PC-9 (cell line): ENCODE results near the gene PPM1B. TPM values are rescaled to one million over a fixed set of nuclear protein-coding genes. Genes with fewer than 3 reads are reported as not detected.

Source experiments
- BruUV-seq: library from RNA; stranded (reverse); fragments of 400-500 nt; replicated peaks from 2 replicates; lab custom pipeline; 2021; lab: Mats Ljungman, UMichigan
- CTCF ChIA-PET: fragments of 300-600 bp; sonication (Branson Sonifier 250); formaldehyde crosslinking; loops from one replicate; lab custom pipeline; 2022; ENCODE audit warnings: antibody characterized with exemption; lab: Charles Lee
- POLR2A ChIA-PET: fragments of 300-600 bp; sonication (Branson Sonifier 250); formaldehyde crosslinking; loops from one replicate; lab custom pipeline; 2022; ENCODE audit warnings: antibody characterized with exemption; ENCODE audit not compliant: unreplicated experiment; lab: Charles Lee
- DNase-seq, 2 experiments: peaks; one replicate each; pipeline versions ENCODE4 v3.0.0 to v3.0.0-alpha.2; 2015 to 2022; ENCODE audit warnings: mixed read lengths in 1 of 2
- H2AFZ ChIP-seq: fragments of 200-600 bp; sonication (generic); 2 replicates; pipeline ENCODE4 v1.8.1; 2017; ENCODE audit warnings: antibody characterized with exemption
- H3F3A ChIP-seq: fragments of 200-600 bp; sonication (generic); 2 replicates; pipeline ENCODE4 v1.8.1; 2017; ENCODE audit warnings: antibody characterized with exemption, mild to moderate bottlenecking, low read depth; ENCODE audit not compliant: insufficient read depth
- H3K27ac ChIP-seq: fragments of 200-600 bp; sonication (generic); 2 replicates; pipeline ENCODE4 v1.6.1; 2016; ENCODE audit warnings: mixed run types
- H3K27me3 ChIP-seq: fragments of 200-600 bp; sonication (generic); 2 replicates; pipeline ENCODE4 v1.6.1; 2016; ENCODE audit warnings: low read depth, mixed run types; ENCODE audit not compliant: insufficient read depth
- H3K36me3 ChIP-seq: fragments of 200-600 bp; sonication (generic); 2 replicates; pipeline ENCODE4 v1.6.1; 2016; ENCODE audit warnings: low read depth, mixed run types
- H3K4me1 ChIP-seq: fragments of 200-600 bp; sonication (generic); replicated peaks from 2 replicates; pipeline ENCODE4 v1.6.1; 2016; ENCODE audit warnings: mixed run types; ENCODE audit not compliant: insufficient read depth
- H3K4me2 ChIP-seq: fragments of 200-600 bp; sonication (generic); 2 replicates; pipeline ENCODE4 v1.6.1; 2017; ENCODE audit warnings: mixed run types
- H3K4me3 ChIP-seq: fragments of 200-600 bp; sonication (generic); 2 replicates; pipeline ENCODE4 v1.6.1; 2016; ENCODE audit warnings: mixed run types
- H3K79me2 ChIP-seq: fragments of 200-600 bp; sonication (generic); 2 replicates; pipeline ENCODE4 v1.6.1; 2017; ENCODE audit warnings: low read depth, mixed run types
- H3K9me2 ChIP-seq: fragments of 200-600 bp; sonication (generic); 2 replicates; pipeline ENCODE4 v1.8.1; 2017; ENCODE audit warnings: mild to moderate bottlenecking; ENCODE audit not compliant: insufficient read depth
- H3K9me3 ChIP-seq: fragments of 200-600 bp; sonication (generic); 2 replicates; pipeline ENCODE4 v1.8.1; 2016; ENCODE audit warnings: low read depth; ENCODE audit not compliant: insufficient read depth
- H4K20me1 ChIP-seq: fragments of 200-600 bp; sonication (generic); 2 replicates; pipeline ENCODE4 v1.8.1; 2017; ENCODE audit not compliant: insufficient read depth
- CTCF ChIP-seq: fragments of 200-600 bp; sonication (generic); conservative IDR thresholded peaks from 2 replicates; pipeline ENCODE4 v1.6.1; 2017; ENCODE audit warnings: mixed run types, antibody characterized with exemption, mild to moderate bottlenecking, moderate library complexity
- EZH2 ChIP-seq: fragments of 200-600 bp; sonication (generic); IDR thresholded peaks from 2 replicates; pipeline ENCODE4 v1.8.0; 2017; ENCODE audit warnings: antibody characterized with exemption, low read depth
- intact Hi-C: fragments of 100-400 bp; cut with micrococcal nuclease; formaldehyde crosslinking; loops from one replicate; pipeline ENCODE4 v1.10.0; 2022; ENCODE audit not compliant: unreplicated experiment
- total RNA-seq: library from RNA; stranded (reverse); gene quantifications from 2 replicates; pipeline ENCODE4 v1.2.3, GENCODE V29; 2021

Gene PPM1B
- total RNA-seq, 1 experiment from 2014 or later = 45.0 TPM

DNA sequence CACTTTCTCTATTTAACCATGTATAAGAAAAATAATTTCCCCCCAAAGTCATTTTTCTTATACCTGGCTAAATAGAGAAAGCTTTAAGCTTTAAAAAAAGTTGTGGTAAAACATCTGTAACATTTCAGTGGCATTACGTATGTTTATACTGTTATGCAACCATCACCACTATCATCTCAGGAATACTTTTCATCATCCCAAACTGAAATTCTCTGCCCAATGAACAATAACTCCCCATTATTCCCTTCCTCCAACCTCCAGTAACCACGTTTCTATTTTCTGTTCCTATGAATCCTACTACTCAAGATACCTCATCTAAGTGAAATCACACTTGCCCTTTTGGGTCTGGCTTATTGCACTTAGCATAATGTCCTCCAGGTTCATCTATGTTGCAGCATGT, 104.9 kb downstream of the PPM1B start:
- no peak overlapping the region for H3K27ac ChIP-seq
- no peak overlapping the region for H3K4me3 ChIP-seq
- H3K4me1 ChIP-seq = peaks cover 1% of the 10 kb centered on the region
- CTCF ChIA-PET = no interaction called here
- no peak overlapping the region for H3K4me2 ChIP-seq
- H3K36me3 ChIP-seq = no peaks in the 10 kb centered on the region
- POLR2A ChIA-PET = no interaction called here
- no peak for DNase-seq
- no peaks in the 10 kb centered on the region for H3F3A ChIP-seq
- H3K9me3 ChIP-seq = no peaks in the 10 kb centered on the region
- H2AFZ ChIP-seq = no peak overlapping the region
- BruUV-seq = no TSS peak
- H4K20me1 ChIP-seq = no peaks in the 10 kb centered on the region
- TF ChIP-seq CTCF (no peak), EZH2 (no peak)
- no peaks in the 10 kb centered on the region for H3K9me2 ChIP-seq
- intact Hi-C loops = no loop called here
- no peaks in the 10 kb centered on the region for H3K79me2 ChIP-seq
- no peaks in the 10 kb centered on the region for H3K27me3 ChIP-seq

- Histone ChIP-seq H2AFZ (no peak overlapping the region), H3K4me2 (no peak overlapping the region), H3K9me3 (no peaks in the 10 kb centered on the region), H3K36me3 (no peaks in the 10 kb centered on the region), H3F3A (no peaks in the 10 kb centered on the region), H3K27me3 (no peaks in the 10 kb centered on the region), H3K4me1 (no peaks in the 10 kb centered on the region), H3K79me2 (no peaks in the 10 kb centered on the region), H3K27ac (no peak overlapping the region), H4K20me1 (no peaks in the 10 kb centered on the region), H3K9me2 (no peaks in the 10 kb centered on the region), H3K4me3 (no peak overlapping the region)
- BruUV-seq = no TSS peak
- TF ChIP-seq EZH2 (no peak), CTCF (no peak)
- no peak for DNase-seq
- POLR2A ChIA-PET = no interaction called here
- intact Hi-C loops = no loop called here
- CTCF ChIA-PET = no interaction called here
Observed at GRCh38 chr2:44275927-44276303, 107.2 kb downstream of the PPM1B start.

DNA sequence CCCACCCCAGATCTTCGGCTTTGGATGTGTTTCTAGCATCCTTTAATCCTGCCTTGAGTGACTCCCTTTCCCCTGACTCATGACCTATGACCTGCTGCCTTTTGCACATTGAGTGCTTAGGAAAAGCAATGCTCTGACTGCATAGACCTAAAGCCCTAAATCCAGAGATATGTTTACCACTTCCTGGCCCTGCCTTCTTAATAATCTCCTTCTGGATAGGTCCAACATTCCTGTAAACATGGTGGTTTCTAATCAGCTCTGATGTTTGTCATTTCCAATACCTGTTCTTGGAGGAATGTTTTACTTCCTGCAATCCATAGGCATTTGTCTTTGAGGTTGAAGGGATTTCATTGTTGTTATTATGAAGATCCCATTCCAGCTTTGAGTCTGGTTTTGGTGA, 108.9 kb downstream of the PPM1B start:
- no peak overlapping the region for H3K4me3 ChIP-seq
- H3K27me3 ChIP-seq = no peaks in the 10 kb centered on the region
- H3K4me1 ChIP-seq = no peaks in the 10 kb centered on the region
- TF ChIP-seq CTCF (no peak), EZH2 (no peak)
- DNase-seq = peak in 1 of 2 experiments; percentile 51
- H3K27ac ChIP-seq = no peak overlapping the region
- H3K36me3 ChIP-seq = no peaks in the 10 kb centered on the region
- no peaks in the 10 kb centered on the region for H4K20me1 ChIP-seq
- H2AFZ ChIP-seq = no peak overlapping the region
- no peaks in the 10 kb centered on the region for H3K79me2 ChIP-seq
- no peak overlapping the region for H3K4me2 ChIP-seq
- H3K9me3 ChIP-seq = no peaks in the 10 kb centered on the region
- CTCF ChIA-PET = interaction anchor here (0.6 kb wide), 1 partner anchor 69 kb away, joined by 3 read pairs; no protein-coding TSS in a partner anchor
- intact Hi-C loops = no loop called here
- no TSS peak for BruUV-seq
- H3F3A ChIP-seq = no peaks in the 10 kb centered on the region
- POLR2A ChIA-PET = interaction anchor here (0.6 kb wide), 1 partner anchor 47 kb away, joined by 10 read pairs; no protein-coding TSS in a partner anchor
- no peaks in the 10 kb centered on the region for H3K9me2 ChIP-seq
